Cortex of kidney (tissue), 1 donor: ENCODE measurements around the gene CCDC57.
"Not testable (repeated sequence)": the region's sequence is repeated elsewhere in the genome, so short reads cannot be mapped to it uniquely, and the experiment has no call there.

ENCODE experiments used
- DNase-seq: peaks from one replicate; lab custom pipeline; 2025; lab: John Stamatoyannopoulos, UW

CCDC57 gene

GRCh38 chr17:82177276-82177675 is 35.4 kb downstream of the CCDC57 start:
- DNase-seq = no peak

- DNase-seq = no peak
These were observed 36.7 kb downstream of the CCDC57 start for GRCh38 chr17:82175951-82176350.

DNA sequence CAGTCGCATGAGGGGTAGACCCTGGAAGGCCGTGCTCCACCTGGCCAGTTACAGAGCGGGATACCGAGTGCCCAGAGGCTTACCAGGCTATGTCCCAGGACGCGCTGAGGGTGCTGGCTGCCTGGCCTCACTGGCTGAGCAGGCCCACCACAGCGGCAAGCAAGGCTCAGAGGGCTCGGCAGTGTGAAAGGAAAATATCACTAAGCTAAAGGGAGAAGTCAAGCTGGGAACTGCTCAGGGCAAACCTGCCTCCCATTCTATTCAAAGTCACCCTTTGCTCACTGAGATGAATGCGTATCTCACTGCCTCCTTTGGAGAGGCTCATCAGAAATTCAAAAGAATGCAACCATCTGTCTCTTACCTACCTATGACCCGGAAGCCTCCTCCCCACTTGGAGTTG is 37.4 kb downstream of the CCDC57 start:
- DNase-seq = no peak

- DNase-seq = not testable (repeated sequence)
These were observed 38.4 kb downstream of the CCDC57 start for GRCh38 chr17:82174042-82174857.

- no peak for DNase-seq
These were observed 39.1 kb downstream of the CCDC57 start for GRCh38 chr17:82173351-82174041.

GRCh38 chr17:82172486-82173160 is 40.0 kb downstream of the CCDC57 start:
- no peak for DNase-seq

- DNase-seq = no peak
These were observed 40.8 kb downstream of the CCDC57 start for GRCh38 chr17:82171750-82172375.

DNA sequence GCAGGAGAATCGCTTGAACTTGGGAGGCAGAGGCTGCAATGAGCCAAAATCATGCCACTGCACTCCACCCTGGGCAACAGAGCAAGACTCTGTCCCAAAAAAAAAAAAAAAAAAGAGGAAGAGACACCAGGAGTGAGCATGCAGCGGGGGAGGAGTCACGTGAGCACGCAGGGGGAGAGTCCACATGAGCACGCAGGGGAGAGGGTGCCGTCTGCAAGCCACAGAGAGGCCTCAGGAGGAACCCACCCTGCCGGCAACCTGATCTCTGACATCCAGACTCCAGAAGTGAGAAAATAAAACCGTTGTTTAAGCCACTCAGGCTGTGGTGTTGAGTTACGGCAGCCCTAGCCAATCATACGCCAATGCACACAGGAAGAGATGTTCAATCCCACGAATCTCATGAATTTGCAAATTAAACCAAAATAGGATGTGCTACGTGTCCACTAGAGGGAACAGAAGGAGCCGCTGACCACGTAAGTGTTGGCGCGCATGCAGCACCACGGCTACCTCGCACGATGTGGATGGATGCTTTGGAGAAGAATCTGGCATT is 42.2 kb downstream of the CCDC57 start:
- no peak for DNase-seq

DNA sequence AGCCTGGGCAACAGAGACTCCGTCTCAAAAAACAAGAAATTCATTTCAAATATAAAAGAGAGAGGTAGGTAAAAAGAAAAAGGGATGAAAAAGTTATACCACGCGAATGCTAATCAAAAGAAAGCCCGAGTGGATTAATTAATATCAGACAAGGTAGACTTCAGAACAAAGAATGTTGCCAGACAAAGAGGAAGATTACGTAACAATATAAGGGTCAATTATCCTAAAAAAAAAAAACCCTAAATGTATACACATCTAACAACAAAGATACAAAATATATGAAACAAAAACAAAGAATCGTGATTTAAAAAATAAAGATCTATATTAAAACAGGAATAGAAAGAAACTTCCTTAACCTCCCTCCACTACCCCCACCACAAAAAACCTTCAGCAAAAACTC is 44.1 kb downstream of the CCDC57 start:
- DNase-seq = no peak

- DNase-seq = no peak
These were observed 45.6 kb downstream of the CCDC57 start for GRCh38 chr17:82167028-82167427.

DNA sequence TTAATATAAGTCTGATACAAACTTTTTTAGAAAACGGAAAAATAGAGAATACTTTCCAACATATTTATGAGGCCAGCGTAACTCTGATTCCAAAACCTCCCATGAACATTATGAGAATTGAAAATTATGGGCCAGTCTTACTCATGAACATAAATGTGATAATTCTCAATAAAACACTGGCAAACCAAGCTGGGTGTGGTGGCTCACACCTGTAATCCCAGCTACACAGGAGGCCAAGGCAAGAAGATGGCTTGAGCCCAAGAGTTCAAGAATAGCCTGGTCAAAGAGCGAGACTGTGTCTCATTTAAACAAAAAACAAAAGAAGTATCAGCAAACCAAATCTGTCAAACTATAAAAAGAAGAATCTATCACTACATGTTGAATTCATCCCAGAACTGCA is 47.8 kb downstream of the CCDC57 start:
- DNase-seq = no peak

DNA sequence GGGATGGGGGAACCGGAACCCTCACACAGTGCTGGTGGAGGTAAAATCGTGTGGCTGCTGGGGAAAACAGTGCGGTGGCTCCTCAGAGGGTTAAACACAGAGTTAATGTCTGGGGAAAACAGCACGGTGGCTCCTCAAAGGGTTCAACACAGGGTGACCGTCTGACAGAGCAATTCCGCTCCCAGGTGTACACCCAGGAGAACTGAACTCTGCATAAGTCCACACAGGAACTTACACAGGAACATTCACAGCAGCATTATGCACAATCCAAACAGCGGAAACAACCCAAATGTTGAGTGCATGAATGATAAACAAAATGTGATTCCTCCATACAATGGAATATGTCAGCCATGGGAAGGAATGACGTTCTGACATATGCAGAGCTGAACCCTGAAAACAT is 51.4 kb downstream of the CCDC57 start:
- DNase-seq = no peak

DNA sequence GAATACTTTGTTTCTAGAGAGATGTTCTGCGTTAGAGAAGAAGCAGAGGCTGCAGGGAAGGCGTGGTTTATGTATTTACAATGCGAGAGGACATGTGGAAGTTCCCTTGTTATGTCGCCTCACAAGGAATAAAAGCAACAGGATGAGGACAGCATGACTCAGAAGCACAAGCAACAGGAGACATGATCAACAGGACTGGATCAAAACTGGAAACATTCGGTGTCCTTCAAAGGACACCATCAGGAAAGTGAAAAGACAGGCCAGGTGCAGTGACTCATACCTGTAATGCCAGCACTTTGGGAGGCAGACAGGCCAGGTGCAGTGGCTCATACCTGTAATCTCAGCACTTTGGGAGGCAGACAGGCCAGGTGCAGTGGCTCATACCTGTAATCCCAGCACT is 52.6 kb downstream of the CCDC57 start:
- no peak for DNase-seq

DNA sequence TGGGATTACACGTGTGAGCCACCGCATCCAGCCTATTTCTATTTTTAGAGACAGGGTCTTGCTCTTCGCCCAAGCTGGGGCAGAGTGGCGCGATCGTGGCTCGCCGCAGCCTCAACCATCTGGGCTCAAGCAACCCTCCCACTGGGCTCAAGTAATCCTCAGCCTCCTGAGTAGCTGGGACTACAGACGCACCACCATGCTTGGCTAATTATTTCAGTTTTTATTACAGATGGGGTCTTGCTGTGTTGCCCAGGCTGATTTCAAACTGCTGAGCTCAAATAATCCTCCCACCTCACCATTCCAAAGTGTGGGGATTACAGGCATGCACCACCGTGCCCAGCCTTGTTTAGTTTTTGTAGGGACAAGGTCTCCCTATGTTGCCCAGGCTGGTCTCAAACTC is 53.8 kb downstream of the CCDC57 start:
- DNase-seq = no peak

DNA sequence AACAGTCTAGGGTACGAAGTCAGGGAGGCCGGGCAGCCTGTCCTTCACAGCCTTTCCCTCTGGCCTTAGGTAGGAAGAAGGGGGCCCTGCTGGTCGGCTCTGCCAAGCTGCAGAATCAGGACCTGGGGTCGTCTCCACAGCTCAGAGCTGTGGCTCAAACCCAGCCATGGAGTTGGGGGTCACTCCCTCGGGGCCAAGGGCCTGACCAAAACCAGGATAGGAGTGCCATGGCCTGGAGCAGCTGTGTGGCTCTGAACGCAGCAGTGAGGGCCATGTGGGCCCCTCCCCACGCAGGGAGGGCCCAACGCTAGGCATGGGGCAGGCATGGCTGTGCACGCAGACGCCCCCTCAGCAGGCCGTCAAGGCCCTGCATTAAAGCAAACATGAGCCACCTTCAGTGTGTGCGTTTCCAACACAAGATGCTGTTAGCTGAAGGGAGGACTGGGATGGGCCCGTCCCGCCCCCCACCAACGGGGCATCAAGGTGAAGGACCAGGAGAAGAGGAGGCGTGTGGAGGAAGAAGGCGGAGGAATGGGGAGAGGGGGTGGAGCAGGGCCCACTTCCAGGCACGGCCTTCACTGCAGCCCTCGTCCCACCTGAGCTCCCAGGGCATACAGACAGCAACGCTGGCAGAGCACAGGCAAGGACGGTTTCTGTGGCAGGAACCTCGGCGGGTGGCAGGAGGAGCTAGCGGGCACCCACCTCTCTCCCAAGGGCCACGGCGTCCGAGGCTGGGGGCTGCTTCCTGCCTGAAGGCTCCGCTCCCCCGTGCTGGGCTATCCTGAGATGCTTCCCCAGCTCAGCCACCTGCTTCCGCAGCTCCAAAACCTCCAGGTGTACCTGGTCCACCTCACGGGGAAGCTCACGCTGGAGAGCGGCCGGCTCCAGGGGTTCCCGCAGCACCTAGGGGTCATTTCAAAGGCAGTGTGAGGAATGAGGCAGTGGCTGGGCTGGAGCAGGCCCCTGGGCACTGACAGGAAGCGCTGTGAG is 55.3 kb downstream of the CCDC57 start:
- DNase-seq = no peak

- no peak for DNase-seq
These were observed 56.2 kb downstream of the CCDC57 start for GRCh38 chr17:82156284-82156925.

DNA sequence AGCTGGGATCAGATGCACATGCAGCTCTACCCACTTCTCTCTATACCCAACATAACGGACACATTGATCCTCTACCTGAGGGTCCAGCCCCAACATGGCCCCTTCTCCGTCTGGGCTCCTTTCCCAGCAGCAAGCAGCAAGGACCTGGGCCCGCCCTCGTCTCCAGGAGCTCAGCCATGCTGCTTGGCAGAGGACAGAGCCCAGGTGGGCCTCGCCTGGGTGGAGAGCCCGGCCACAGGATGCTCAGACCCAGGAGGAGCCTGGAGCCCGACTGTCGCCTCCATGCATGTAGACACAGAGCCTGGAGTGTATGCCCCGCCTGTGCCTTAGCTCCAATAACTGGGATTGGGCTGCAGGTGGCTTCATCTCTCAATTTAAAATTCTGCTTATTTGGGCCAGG is 57.0 kb downstream of the CCDC57 start:
- DNase-seq = no peak

DNA sequence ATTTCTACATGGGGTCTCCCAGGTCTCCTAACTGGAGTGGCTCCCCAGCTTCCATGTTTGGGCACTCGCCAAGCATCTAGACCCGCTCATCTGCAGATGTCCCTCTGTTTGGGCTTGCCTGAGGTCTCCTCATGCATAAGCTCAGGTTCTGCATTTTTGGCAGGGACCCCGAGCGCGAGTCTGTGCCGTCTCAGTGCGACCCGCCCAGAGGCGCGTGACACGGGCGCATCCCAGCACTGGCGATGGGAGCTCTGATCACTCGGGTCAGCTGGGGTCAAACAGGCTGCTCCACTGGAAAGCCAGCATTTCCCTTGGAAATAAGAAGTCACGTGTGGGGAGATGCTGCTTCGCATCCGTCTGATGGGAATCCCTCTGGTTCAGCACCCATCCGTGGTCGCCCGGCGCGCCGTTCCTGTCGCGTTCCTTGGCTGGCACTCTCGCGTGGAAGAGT is 57.7 kb downstream of the CCDC57 start:
- DNase-seq = no peak

DNA sequence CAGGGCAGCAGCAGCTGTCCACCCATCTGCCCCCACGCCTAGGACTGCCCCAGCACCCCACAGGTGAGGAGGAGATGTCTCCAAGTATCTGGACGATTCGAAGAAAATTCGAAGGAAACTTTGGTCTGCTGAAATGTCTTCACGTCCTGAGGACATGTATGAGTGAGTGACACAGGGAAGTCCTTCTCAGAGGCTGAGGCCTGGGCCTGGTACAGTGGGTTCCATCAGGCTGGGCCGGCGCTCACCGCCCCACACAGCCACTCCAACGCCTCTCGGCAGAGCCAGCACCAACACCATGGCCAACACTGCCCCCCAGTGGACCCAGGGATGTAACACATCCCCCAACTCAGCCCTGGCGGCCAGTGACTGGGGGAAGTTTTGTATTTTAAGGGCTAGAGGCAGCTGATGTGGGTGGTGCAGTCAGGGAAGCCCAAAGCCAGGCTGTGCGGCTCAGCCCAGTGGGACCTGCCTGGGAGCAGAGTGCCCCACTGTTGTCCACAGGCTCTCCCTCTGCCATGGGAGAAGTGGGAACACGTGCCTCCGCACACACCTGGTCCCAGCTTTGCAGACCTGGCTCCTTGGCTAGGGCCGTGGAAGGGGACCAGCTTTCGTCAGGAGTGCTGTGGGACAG is 58.8 kb downstream of the CCDC57 start:
- DNase-seq = no peak

DNA sequence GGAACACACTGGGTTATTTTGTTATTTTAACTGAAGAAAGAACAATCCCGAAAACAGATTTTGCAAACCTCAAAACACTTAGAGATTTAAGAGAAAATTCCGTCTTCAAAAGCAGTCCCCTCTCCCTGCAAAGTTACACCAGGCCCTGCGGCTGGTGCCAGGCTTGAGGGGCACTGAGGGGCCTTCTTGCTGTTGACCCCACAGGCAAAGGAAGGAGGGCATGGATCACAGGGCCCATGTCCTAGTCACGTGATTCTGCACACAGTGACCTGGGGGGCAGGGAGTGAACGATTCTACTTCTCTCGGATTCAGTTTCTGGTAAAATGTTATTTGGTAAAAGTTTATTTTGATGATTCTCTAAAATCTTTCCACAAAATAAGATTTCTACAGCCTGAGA is 59.3 kb downstream of the CCDC57 start:
- DNase-seq = no peak
